Activated CD4-positive, alpha-beta T cell treated with anti-CD3 and anti-CD28 coated beads, Interleukin-2, amount 50 U/mL, for 24 hours (primary cell): Measurements from ENCODE around the gene BCL7A.
"Not testable (repeated sequence)": the region's sequence is repeated elsewhere in the genome, so short reads cannot be mapped to it uniquely, and the experiment has no call there.

ENCODE experiments used
- DNase-seq, 2 donors: peaks; one replicate each; pipeline ENCODE4 v3.0.0-alpha.2; 2020; ENCODE audit warnings: low read depth in 1 of 2, low spot score in 1 of 2

The BCL7A gene

GRCh38 chr12:122093098-122093883 lies 71.6 kb downstream of the BCL7A start:
- no peak for DNase-seq

GRCh38 chr12:122094137-122094734 lies 72.6 kb downstream of the BCL7A start:
- no peak for DNase-seq

- no peak for DNase-seq
Observed at GRCh38 chr12:122094735-122095631, 73.3 kb downstream of the BCL7A start.

GRCh38 chr12:122096014-122096413 lies 74.3 kb downstream of the BCL7A start:
- DNase-seq = no peak

- DNase-seq = no peak
Observed at GRCh38 chr12:122096591-122097149, 75.0 kb downstream of the BCL7A start.

GRCh38 chr12:122097584-122097926 lies 75.9 kb downstream of the BCL7A start:
- DNase-seq = no peak

- DNase-seq = no peak
Observed at GRCh38 chr12:122097927-122098756, 76.5 kb downstream of the BCL7A start.

- DNase-seq = no peak
Observed at GRCh38 chr12:122099280-122099749, 77.6 kb downstream of the BCL7A start.

- no peak for DNase-seq
Observed at GRCh38 chr12:122099856-122100255, 78.2 kb downstream of the BCL7A start.

- no peak for DNase-seq
Observed at GRCh38 chr12:122100568-122100967, 78.9 kb downstream of the BCL7A start.

- DNase-seq = no peak
Observed at GRCh38 chr12:122102331-122102730, 80.6 kb downstream of the BCL7A start.

- no peak for DNase-seq
Observed at GRCh38 chr12:122104844-122105243, 83.2 kb downstream of the BCL7A start.

- not testable (repeated sequence) for DNase-seq
Observed at GRCh38 chr12:122105496-122105895, 83.8 kb downstream of the BCL7A start.

- no peak for DNase-seq
Observed at GRCh38 chr12:122106843-122107242, 85.2 kb downstream of the BCL7A start.

- DNase-seq = no peak
Observed at GRCh38 chr12:122107261-122107660, 85.6 kb downstream of the BCL7A start.

GRCh38 chr12:122111089-122111641 lies 89.5 kb downstream of the BCL7A start:
- DNase-seq = no peak
